ENCODE measurements around the gene CHFR.
"Not testable (repeated sequence)": the region's sequence is repeated elsewhere in the genome, so short reads cannot be mapped to it uniquely, and the experiment has no call there.

CHFR gene

GRCh38 chr12:132922676-132923075 is 35.3 kb upstream of the CHFR start:
- DNase-seq (ENCODE audit: extremely low read depth, low read depth), result no peak
- no peak for TF ChIP-seq CTCF (IDR thresholded peaks at IDR 0.05; ENCODE audit: low read depth, low read length)

GRCh38 chr12:132921685-132922084 is 34.3 kb upstream of the CHFR start:
- TF ChIP-seq CTCF (IDR thresholded peaks at IDR 0.05; ENCODE audit: low read depth, low read length), result no peak
- DNase-seq (ENCODE audit: extremely low read depth, low read depth), result no peak

- no peak for TF ChIP-seq CTCF (IDR thresholded peaks at IDR 0.05; ENCODE audit: low read depth, low read length)
- DNase-seq (ENCODE audit: extremely low read depth, low read depth), result no peak
Measured at GRCh38 chr12:132918680-132919079, 31.3 kb upstream of the CHFR start.

GRCh38 chr12:132909030-132909368 is 21.6 kb upstream of the CHFR start:
- DNase-seq (ENCODE audit: extremely low read depth, low read depth), result no peak
- no peak; the same call in 1 of the 2 replicates for TF ChIP-seq CTCF (IDR thresholded peaks at IDR 0.05; ENCODE audit: low read depth, low read length)

GRCh38 chr12:132908145-132909029 is 21.0 kb upstream of the CHFR start:
- peak; percentile 94 for DNase-seq (ENCODE audit: extremely low read depth, low read depth)

GRCh38 chr12:132907789-132908144 is 20.4 kb upstream of the CHFR start:
- not testable (repeated sequence) for DNase-seq (ENCODE audit: extremely low read depth, low read depth)

More at GRCh38 chr12:132908145-132909029, 21.0 kb upstream of the CHFR start:
- TF ChIP-seq CTCF (IDR thresholded peaks at IDR 0.05; ENCODE audit: low read depth, low read length), result no peak

GRCh38 chr12:132907216-132907615 is 19.8 kb upstream of the CHFR start:
- no peak for TF ChIP-seq CTCF (IDR thresholded peaks at IDR 0.05; ENCODE audit: low read depth, low read length)
- DNase-seq (ENCODE audit: extremely low read depth, low read depth), result no peak
